Measurements from ENCODE around the gene DYNLRB1.

- no peak for TF ChIP-seq NEUROD1 (IDR thresholded peaks at IDR 0.05; ENCODE audit: borderline replicate concordance, low read depth, low read length, partially characterized antibody)
- TF ChIP-seq CTCF (IDR thresholded peaks at IDR 0.05 in 2 of 3, conservative IDR thresholded peaks at IDR 0.05 in 1 of 3; ENCODE audit: insufficient read depth in 2 of 3, low read depth in 1 of 3, low read length in 3 of 3) = no peak
- TF ChIP-seq JUND (IDR thresholded peaks at IDR 0.05; ENCODE audit: borderline replicate concordance, low read depth, low read length) = no peak
- TF ChIP-seq JUND (tag; IDR thresholded peaks at IDR 0.05; ENCODE audit: borderline replicate concordance, low read depth, low read length) = no peak
- TF ChIP-seq ZFX (CRISPR knock-in tag; IDR thresholded peaks at IDR 0.05) = no peak
- no peak for TF ChIP-seq PYGO2 (tag; IDR thresholded peaks at IDR 0.05)
- no peak for TF ChIP-seq CUX1 (CRISPR knock-in tag; IDR thresholded peaks at IDR 0.05)
These were observed 8.4 kb upstream of the DYNLRB1 start for GRCh38 chr20:34507702-34508413.

All from K562 (cell line).